Amniotic epithelial cell (primary cell): ENCODE measurements around the gene ASS1.
A peak's percentile ranks its signal among the peaks of the same experiment; 100 is the strongest.

Experiments
- DNase-seq: peaks from one replicate; pipeline ENCODE4 v3.0.0-alpha.2; 2010; ENCODE audit warnings: low read depth

The ASS1 gene

GRCh38 chr9:130473566-130473965 lies 28.8 kb downstream of the ASS1 start:
- no peak for DNase-seq

- no peak for DNase-seq
Measured at GRCh38 chr9:130474106-130474505, 29.3 kb downstream of the ASS1 start.

DNA sequence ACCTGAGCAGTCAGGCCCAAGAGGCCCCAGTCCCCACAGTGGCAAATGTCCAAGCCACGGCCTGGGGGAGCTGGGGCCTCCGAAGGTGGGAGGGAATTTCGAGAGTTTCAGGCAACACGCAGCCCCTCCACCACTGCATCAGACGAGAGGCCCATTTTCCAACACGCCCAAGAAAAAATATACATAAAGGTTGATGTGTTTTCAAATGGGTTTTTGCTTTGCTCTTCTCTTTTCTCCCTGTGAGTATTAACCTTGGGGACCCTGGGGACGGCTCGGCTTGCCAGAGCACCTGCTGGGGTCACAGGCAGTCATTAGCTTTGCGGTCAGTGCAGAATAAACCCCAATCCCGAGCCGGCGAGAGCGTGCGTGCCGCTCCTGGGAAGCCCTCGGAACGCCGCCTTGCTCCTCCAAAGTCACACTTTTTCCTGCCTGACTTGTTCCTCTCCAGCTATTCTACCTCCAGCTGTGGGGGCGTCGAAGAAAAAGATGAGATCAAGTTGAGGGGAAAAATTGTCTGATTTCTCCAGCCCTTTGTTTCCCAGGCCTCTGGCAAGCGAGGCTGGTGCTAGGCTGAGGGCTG lies 31.5 kb downstream of the ASS1 start:
- DNase-seq = no peak

DNA sequence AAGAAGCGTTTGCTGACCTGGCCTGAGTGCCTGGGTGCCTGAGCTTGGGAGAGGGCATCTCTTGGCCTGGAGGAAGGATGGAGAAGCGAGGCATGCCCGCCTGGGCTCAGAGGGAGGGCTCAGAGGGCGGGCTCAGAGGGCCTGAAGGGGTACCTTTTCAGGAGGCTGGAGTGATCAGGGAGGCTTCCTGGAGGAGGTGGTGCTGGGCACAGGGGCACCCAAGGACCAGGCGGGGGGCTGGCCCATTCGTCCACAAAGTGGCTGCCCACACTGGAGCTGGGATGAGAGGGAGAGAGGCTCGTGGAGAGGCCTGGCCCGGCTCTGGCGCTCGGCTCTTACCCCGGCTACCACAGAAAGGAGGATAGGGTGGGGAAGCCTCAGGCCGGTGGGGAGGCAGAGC lies 32.8 kb downstream of the ASS1 start:
- no peak for DNase-seq

DNA sequence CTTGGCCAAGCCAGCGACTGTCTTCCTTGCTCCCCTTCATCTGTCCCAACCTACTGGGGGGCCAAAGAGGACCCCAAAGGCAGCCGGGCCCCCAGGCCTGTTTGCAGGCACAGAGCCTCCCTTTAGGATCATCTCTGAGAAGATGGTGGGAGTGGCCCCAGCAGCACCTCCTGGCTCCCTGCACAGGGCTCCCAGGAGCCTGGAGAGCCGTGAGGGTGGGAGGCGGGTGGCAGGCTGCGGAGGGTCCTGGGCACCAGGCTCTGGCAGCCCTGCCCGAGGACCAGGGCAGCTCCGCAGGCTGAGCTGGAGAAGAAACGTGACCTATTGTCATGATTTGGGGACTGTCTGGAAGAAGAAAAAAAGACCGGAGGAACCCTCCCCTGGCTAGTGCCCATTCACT lies 33.4 kb downstream of the ASS1 start:
- no peak for DNase-seq

DNA sequence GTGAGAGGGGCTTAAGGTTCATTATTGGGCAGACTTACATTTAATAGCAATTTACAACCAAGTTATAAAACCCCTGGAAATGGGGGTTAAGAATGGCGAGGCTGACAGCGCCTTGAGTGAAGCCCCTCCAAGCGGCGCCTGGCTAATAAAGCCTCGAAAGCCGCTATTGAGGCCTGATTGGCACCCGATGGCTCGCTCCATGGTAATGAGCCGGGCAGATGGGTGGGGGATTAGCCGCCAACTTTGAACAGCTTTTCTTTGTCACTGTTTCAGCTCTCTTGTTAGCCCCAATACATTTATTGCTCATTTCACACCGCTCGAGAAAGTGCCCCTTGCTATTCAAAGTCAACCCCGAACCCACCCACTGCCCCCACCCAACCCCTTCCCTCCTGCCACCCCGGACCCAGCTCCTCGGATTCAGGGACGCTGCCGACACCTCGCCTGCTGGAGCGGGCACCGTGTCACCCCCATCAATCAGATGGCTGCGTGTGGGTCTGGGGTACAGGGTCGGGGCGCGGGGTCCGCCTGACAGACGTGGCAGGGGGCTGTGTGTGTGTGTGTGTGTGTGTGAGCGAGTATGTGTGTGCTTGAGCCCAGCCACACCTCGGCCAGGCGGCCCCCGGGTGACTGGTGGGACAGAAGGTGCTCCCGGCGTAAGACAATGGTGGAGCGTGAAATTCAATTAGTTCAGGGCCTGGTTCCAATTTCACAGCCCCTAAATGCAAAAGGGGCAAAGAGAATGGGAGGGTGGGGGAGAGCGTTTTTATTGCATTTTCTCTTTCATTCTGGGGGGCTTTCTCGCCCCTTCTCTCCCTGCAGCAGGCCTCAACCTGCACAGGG lies 34.2 kb downstream of the ASS1 start:
- no peak for DNase-seq

- no peak for DNase-seq
Measured at GRCh38 chr9:130479587-130479986, 34.8 kb downstream of the ASS1 start.

- no peak for DNase-seq
Measured at GRCh38 chr9:130480673-130481072, 35.9 kb downstream of the ASS1 start.

- DNase-seq = peak; percentile 12
Measured at GRCh38 chr9:130482463-130482862, 37.7 kb downstream of the ASS1 start.

DNA sequence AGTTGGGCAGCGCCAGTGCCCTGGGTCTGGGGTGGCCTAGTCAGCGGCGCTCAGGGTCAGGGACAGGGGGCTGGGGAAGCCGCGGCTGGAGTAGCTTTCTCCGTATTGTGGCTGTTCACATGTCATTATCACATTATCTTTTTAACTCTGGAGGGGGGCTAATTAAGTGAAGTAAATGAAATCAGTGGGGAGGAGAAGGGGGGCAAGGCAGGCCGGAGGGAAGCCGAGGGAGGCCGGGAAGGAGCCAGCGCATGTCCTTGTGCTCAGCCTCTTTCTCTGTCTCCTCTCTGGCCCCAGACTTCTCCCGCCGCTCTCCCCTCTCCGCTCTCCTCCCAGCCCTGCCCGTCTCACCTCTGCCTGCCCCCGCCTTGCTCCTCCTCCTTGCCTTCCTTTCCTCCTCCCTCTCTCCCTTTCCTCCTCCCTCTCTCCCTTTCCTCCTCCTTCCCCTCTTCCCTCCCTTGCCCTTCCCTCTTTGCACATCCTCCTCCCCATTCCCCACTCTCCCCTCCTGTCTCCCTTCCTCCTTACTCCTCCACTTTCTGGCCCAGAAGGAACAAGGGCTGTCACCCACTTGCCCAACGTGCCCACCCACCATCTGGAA lies 38.7 kb downstream of the ASS1 start:
- no peak for DNase-seq

GRCh38 chr9:130484362-130485072 lies 39.8 kb downstream of the ASS1 start:
- no peak for DNase-seq

GRCh38 chr9:130486103-130486502 lies 41.3 kb downstream of the ASS1 start:
- DNase-seq = no peak

DNA sequence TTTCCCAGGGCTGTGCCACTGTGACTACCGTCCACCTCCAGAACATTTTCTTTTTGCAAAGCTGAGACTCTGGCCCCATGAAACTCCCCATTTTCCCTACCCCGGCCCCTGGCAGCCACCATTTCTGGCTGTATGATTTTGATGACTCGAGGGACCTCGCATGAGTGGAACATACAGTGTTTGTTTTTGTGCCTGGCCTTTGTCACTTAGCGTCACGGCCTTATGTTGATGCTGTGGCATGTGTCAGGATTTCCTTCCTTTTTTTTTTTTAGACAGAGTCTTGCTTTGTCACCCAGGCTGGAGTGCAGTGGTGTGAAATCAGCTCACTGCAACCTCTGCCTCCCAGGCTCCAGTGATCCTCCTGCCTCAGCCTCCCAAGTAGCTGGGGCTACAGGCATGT lies 42.7 kb downstream of the ASS1 start:
- DNase-seq = no peak

DNA sequence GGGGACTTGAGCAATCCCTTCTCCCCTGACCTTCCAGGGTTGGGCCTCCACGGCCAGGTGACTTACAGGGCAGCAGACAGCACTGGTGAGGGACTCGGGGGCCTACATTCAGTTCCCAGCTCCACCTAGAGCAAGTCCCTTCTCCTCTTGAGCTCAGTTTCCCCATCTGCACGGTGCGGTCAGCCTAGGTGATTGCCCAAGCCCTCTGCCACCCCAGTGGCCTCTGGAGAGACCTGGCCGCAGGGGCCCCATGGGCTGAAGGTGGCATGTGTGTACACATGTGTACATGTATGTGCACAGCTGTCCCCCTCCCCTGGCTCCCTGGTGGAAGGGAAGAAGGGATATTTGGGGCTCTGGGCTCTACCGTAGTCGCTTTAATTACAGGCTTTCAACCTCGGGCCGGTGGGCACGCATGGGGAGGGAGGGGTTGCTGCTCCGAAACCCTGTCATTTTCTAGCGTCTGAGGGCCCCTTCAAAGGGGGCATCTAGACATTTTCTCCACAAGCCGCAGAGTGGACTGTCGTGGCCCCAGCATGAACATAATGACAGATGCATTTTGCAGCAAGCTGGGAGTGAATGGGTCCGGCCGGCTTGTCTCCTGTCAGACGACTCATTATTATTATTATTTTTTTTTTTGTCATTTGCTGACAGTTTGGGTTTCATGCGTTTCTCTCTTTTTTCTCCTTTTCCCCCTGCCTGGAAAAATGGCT lies 44.0 kb downstream of the ASS1 start:
- no peak for DNase-seq

- no peak for DNase-seq
Measured at GRCh38 chr9:130490981-130491380, 46.2 kb downstream of the ASS1 start.

- no peak for DNase-seq
Measured at GRCh38 chr9:130491830-130492482, 47.2 kb downstream of the ASS1 start.

- no peak for DNase-seq
Measured at GRCh38 chr9:130493021-130493420, 48.3 kb downstream of the ASS1 start.

GRCh38 chr9:130493476-130493875 lies 48.7 kb downstream of the ASS1 start:
- DNase-seq = no peak

GRCh38 chr9:130495067-130495466 lies 50.3 kb downstream of the ASS1 start:
- DNase-seq = no peak

DNA sequence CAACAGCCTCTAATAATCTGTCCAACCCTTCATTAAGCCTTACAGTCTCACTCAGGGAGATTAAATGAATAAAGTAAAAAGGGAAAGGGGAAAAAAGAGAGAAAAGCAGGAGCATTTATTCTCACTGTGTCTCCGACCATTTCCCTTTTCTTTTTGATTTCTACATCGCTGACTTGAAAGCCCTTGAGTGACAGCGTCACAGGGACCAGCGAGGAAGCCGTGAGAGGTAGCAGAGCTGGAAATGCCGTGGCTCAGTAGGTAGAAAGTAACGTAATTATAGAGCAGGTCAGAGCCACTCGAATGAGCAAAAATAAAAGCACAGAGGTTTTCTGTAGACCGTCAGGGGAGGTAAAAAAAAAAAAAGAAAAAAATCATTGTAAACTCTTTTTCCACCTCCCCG lies 52.4 kb downstream of the ASS1 start:
- DNase-seq = no peak

DNA sequence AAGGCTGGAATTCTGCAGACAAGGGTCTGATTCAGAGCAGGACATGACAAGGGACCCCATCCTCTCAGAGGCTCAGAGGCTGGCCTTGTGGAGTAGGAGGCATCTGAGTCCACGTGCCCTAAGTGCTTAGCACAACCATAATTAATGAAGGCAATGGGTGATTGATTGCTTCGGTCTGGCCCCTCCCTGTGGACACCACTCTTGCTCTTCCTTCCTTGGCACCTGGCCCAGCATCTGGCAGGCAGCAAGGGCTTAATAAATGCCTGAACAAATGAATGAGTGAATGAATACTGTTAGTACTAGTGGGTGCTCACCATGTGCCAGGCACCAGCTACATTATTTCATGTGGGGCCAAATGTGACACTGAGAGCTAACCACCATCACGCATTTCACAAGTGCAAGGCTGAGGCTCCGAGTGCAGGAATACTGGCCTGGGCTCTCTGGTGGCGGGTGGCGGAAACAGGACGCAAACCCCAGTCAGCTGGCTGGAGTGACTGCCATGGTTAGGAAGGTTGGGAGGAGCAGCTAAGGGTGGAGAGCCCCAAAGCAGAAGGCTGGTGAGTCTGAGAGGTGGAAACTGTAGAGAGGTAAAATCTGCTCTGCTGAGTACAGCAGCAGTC lies 53.6 kb downstream of the ASS1 start:
- peak; percentile 17 for DNase-seq
